GM18951 (cell line): ENCODE data around the gene SMTN.
"Not testable (repeated sequence)": the region's sequence is repeated elsewhere in the genome, so short reads cannot be mapped to it uniquely, and the experiment has no call there.

Experiments used
- POLR2A ChIP-seq: IDR thresholded peaks from 4 replicates; pipeline ENCODE4 v1.6.1; 2011; ENCODE audit warnings: mild to moderate bottlenecking; ENCODE audit not compliant: insufficient read length, insufficient read depth; ENCODE audit errors: extremely low read depth
- in situ Hi-C: fragments of 300-500 bp; cut with MboI; formaldehyde crosslinking; loops from one replicate; pipeline ENCODE4 v1.12.0; 2022; ENCODE audit warnings: low sequenced_read_pairs, mixed read lengths, inconsistent platforms; ENCODE audit not compliant: unreplicated experiment

The SMTN gene

DNA sequence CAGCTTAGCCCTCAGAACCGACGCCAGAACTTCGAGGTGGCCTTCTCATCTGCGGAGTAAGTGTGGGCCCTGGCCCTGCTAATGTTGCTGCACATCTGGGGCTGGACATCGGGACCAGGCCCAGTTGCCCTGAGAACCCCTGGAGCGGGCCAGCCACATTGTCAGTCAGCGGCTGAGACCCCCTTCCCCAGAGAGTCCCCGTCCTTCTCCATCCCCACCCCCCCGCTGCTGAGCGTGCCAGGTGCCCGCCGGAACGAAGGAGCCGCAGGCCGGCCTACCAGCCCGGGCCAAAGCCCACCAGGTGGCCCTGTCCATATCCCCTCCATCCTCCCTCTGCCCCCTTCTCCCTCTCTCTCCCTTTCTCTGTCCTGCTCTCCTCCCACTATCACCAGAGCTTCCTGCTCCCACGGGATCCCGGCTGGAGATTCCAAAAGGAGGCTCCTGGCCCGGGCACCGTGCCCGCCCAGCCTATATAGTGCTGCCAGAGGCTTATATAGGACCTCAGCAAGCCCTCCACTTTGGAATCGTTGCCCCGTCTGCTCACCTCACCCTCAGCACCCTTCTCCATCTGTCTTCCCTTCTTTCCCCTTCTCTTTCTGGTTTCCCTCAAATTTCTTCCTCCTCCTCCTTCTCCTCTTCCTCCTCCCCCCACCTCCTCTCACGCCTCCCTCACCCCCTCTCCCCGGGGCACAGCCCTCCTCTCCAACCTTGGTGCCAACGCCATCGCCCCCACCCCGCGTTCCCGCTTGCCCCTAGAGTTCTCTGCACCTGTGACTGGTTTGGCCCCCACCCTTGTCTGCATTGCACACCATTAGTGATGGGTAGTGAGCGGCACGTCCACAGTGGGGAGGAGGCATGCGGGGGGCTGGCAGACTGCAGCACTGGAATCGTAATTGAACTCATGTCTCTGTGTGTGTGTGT, 19.0 kb downstream of the SMTN start:
- TF ChIP-seq POLR2A = no peak
- in situ Hi-C loops = no loop called here

DNA sequence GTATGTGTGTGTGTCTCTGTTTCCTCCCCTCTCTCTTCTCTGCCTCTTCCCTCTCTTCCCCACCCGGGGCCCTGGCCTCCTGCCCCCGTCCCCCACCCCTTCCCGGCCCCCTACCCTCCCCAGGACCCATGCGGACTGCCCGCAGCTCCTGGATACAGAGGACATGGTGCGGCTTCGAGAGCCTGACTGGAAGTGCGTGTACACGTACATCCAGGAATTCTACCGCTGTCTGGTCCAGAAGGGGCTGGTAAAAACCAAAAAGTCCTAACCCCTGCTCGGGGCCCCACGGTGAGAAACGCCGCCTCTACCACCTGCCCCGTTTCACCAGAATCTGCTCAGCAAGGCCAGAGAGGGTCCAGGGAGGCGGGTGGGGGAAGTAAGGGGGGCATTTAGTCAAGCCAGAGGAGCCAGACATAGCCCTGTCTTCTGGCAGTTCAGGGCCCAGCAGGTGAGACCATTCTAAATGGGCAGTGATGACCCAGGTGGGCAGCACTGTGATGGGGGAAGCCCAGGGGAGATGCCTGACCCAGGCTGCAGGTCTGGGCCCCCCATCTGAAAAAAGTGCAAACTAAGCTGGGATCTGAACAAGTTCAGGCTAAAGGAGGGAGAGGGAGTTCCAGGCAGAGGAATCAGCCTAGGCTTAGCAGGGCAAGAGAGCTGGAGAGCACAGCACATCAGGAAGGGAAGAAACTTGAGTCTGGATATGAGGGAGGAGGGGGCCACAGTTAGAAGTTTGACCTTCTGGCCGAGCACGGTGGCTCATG, 19.8 kb downstream of the SMTN start:
- TF ChIP-seq POLR2A = no peak
- in situ Hi-C loops = no loop called here

DNA sequence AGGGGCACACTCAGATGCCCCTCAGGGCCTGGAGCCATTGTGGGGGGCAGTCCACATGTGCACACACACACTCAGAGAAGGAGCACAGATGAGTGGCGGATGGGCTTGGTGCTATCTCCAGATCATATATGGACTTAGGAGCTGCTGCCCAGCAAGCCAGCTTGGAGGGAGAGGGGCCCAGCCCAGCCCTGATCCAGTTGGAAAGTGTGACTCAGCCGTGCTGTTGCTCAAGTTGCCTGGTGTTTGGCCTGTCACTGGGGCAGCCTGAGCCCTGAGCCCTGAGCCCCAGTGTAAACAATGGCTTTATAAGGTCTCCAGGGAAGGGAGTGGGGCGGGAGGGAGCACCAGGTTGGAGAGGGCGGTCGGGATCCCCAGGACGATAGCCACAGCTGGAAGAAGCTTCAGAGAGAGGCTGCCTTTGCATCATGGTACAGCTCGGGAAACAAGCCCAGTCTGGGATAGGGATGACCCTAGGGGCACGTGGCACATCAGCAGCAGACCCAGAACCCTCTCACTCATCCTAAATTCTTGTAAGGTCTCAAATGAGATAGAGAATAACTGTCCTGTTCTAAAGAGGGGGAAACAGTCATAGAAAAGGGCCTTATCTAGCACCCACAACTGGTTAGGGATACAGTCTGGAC, 21.4 kb downstream of the SMTN start:
- in situ Hi-C loops = no loop called here
- TF ChIP-seq POLR2A = no peak

DNA sequence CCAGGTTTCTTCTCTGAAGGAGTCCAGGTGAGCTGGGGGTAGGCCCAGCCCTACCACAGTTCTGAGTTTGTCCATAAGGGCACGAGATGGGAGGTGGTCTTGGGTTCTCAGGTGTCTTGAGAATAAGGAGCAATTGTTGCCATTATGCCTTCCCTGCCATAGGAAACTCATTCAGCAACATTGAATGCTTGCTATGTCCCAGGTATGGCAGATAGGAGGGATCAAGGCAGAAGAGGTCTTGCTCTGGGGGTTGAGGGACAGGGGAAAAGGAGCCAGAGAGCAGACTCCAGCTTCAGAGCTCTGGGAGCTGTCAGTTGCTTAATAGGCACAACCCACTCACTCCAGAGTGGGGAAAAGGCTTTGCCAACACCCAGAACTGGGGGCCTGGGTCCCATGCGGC, 22.0 kb downstream of the SMTN start:
- no peak for TF ChIP-seq POLR2A
- in situ Hi-C loops = no loop called here

DNA sequence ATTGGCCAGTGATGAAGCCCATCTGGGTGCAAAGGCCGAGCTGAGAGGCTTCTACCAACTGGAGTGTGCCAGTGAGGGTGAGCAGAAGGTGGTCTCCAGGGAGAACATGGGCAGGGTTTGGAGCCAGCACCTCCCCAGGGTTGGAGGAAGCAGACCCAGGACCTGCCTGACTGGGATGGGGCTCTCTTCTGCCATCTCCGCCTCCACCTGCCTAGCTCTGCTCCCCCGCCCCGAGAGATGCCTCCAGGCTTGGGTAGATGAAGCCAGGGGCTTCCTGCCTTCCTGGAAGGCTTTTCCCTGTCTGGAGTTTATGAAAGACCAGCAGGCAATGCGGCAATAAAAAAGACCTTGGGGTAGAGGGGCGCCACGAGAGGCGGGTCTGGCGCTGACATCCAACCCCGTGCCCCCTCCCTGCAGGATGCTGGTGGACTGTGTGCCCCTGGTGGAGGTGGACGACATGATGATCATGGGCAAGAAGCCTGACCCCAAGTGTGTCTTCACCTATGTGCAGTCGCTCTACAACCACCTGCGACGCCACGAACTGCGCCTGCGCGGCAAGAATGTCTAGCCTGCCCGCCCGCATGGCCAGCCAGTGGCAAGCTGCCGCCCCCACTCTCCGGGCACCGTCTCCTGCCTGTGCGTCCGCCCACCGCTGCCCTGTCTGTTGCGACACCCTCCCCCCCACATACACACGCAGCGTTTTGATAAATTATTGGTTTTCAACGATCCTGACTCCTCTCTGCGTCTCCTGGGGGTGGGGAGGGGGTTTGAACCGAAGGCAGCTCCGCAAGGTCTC, 23.0 kb downstream of the SMTN start:
- no peak for TF ChIP-seq POLR2A
- in situ Hi-C loops = no loop called here

DNA sequence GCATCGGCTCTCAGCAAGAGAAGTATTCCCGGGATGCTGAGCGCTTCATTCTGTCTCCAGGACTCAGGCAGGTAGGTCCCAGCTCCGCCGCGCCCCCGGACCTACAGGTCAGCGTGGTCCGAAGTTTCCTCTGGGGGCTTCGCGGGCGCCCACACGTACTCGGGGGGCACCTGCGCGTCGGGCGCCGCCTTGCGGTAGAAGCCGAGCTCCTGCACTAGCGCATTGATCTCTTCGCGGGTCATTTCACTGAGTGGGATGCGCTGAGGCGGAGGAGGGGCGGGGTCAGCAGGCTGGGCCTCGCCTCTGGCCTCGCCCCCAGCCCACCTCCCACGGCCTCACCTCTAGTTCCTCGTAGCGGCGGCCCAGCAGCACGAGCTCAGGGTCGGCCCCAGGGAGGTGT, 23.8 kb downstream of the SMTN start:
- no peak for TF ChIP-seq POLR2A
- in situ Hi-C loops = no loop called here

DNA sequence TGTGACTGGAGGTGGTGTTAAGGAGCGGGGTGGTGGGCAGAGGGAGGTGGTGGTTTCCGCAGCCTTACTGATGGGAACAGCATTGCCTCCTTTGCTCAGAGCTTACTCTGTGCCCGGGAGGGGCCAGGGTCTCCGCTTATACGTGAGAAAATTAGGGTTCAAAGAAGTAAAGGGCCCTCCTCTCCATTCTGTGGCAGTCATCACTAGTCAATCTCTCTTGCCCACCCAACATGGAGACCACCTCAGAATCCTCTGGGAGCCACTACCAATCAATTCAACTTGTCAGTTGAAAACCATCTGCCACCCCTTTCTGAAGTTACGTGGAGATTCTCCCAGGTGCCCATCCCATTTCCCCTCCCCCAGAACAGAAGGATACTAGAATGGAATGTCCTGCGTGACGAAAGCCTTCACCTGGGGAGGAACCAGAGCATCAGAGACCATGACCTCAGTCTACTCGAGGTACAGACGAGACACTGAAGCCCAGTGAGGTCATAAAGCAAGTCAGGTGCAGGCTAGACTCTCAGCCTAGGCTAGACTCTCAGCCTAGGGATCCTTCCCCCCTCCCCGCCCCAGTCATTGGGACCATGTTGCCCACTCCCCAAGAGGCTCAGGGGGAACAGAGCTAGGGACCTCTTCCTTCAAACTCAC, 24.3 kb downstream of the SMTN start:
- in situ Hi-C loops = no loop called here
- no peak for TF ChIP-seq POLR2A

DNA sequence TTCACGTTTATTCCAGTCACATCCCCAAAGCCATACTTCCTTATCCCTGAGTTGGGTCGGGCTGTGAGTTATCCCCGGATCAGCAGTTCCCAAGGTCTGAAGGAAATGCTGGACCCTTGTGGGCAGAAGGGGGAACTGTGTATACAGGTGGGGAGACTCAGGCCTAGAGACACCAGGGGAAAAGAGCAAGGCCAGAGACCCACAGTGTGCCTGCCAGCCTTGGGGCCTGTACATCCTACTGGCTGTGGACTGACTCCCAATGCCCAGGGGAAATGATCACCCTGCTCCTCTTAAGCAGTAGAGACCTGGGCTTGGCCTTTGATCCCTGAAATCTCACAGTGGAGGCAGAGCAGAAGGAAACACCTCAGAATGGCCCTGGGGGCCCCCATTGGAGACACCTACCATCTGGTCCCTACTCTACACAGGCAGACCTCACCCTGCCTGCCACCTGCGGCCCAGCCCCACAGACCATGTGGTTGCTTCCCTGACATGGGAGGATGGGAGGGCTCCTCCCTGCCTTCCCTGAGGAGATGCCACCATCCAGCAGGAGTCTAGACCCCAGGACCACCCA, 25.0 kb downstream of the SMTN start:
- in situ Hi-C loops = no loop called here
- no peak for TF ChIP-seq POLR2A

DNA sequence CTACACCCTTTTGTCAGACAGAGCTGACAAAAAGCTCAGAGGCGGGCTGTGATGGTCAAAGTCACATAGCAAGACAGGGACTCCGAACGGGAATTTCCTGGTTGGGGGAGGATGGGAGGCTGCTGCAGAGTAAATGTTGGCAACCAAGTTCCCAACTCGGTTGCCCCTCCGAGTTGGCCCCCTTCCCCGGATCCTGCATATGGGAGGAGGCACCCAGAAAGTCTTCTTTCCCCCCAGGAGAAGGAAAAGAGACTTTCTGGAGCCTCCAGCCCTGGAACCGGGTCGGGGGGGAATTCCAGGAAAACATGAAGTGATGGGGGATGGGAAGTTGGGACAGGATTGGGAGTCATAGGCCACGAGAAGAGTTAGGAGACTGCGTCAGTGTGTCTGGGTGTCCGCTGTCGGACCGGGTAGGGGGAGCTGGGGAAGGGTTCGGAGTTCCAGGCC, 25.6 kb downstream of the SMTN start:
- TF ChIP-seq POLR2A = no peak
- in situ Hi-C loops = no loop called here

DNA sequence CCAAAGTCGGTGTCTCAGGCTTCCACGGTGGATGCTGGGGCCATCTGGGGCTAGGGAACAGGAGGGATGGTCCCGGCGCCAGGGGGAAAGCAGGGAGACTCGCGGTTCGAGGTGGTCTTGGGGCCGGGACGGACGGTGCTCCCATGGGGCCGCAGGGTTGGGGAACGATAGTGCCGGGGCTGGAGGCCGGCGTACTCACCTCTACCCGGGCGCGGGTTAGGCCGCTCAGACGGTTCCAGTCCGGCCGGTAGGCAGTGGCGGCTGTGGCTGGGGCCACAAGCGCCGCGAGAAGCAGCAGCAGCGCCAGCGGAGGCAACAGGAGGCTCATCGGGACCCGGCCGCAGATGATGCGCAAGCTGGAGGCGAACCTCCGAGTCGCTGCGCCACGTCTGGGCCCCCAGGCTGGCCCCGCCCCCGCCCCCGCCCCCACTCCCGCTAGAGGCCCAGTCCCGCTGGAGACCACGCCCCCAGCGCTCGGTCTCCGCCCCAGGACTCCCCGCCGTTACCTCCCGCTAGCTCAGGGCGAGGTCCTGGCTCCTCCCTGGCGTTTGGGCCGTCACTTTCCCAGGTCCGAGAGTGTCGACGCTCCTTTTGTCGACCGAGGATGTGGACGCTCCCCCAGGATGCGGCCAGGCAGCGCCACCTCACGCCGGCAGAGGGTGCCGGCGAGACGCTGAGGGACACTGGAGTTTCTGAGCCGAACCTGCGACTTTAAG, 26.2 kb downstream of the SMTN start, which contains the start of gene SELENOM:
Gene SELENOM, minus strand, starts transcription at position 391 of the 716 bp plus-strand sequence. Its CDS starts 63 bp downstream, at position 328.
- in situ Hi-C loops = no loop called here
- peak; percentile 57 for TF ChIP-seq POLR2A

DNA sequence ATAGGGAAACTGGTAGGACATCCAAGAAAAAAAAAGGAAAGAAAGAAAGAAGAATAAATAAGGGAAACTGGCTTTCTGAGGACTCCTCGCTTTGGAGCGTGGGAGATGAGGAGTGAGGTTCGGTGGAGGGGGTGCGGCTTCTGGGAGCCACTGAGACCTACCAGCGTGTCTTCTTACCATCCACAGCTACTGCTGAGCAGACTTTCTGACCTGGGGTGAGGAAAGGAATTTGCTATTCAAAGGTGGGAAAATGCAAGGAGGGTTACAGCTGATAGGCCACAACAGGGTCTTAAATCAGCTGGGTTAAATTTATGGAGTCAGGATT, 26.7 kb downstream of the SMTN start:
- TF ChIP-seq POLR2A = no peak
- in situ Hi-C loops = no loop called here

DNA sequence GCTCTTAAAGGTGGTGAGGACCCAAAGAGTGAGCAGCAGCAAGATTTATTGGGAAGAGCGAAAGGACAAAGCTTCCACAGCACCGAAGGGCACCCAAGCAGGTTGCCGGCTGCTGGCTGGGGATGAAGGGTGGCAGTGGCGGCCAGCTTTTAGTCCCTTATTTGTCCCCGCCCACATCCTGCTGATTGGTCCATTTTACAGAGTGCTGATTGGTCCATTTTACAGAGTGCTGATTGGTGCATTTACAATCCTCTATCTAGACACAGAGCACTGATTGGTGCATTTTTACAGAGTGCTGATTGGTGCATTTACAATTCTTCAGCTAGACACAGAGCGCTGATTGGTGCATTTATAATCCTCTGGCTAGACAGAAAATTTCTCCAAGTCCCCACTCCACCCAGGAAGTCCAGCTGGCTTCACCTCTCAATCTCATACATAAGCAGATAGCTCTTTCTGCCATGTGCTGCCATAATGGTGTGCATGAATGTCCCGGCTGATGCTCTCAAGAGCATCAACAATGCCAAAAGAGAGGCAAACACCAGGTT, 31.5 kb downstream of the SMTN start:
- in situ Hi-C loops = not testable (repeated sequence)
